ENCODE data around the gene EZR.

- TF ChIP-seq, protein P1, sequence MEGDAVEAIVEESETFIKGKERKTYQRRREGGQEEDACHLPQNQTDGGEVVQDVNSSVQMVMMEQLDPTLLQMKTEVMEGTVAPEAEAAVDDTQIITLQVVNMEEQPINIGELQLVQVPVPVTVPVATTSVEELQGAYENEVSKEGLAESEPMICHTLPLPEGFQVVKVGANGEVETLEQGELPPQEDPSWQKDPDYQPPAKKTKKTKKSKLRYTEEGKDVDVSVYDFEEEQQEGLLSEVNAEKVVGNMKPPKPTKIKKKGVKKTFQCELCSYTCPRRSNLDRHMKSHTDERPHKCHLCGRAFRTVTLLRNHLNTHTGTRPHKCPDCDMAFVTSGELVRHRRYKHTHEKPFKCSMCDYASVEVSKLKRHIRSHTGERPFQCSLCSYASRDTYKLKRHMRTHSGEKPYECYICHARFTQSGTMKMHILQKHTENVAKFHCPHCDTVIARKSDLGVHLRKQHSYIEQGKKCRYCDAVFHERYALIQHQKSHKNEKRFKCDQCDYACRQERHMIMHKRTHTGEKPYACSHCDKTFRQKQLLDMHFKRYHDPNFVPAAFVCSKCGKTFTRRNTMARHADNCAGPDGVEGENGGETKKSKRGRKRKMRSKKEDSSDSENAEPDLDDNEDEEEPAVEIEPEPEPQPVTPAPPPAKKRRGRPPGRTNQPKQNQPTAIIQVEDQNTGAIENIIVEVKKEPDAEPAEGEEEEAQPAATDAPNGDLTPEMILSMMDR (IDR thresholded peaks at IDR 0.05), result no peak
- no peak for TF ChIP-seq POLR2A (IDR thresholded peaks at IDR 0.05)
Measured at GRCh38 chr6:158772172-158772571, 47.0 kb downstream of the EZR start.
